Stimulated activated CD8-positive, alpha-beta memory T cell treated with anti-CD3 and anti-CD28 coated beads, Interleukin-7, amount 100 ng/mL, for 48 hours (primary cell): ENCODE data around the gene ARL6IP4.
"Not testable (repeated sequence)": the region's sequence is repeated elsewhere in the genome, so short reads cannot be mapped to it uniquely, and the experiment has no call there.

ENCODE experiments used
- DNase-seq, 2 donors: peaks; one replicate each; pipeline ENCODE4 v3.0.0-alpha.2; 2020; ENCODE audit warnings: low read depth in 1 of 2; ENCODE audit errors: extremely low read depth in 1 of 2

ARL6IP4 gene

GRCh38 chr12:123005081-123005626 lies 24.7 kb downstream of the ARL6IP4 start:
- no peak for DNase-seq

- DNase-seq = no peak
These were observed 26.5 kb downstream of the ARL6IP4 start for GRCh38 chr12:123006977-123007376.

- DNase-seq = no peak
These were observed 29.6 kb downstream of the ARL6IP4 start for GRCh38 chr12:123010110-123010509.

- DNase-seq = no peak
These were observed 30.2 kb downstream of the ARL6IP4 start for GRCh38 chr12:123010681-123011080.

GRCh38 chr12:123011701-123012100 lies 31.2 kb downstream of the ARL6IP4 start:
- DNase-seq = no peak

GRCh38 chr12:123013185-123014095 lies 33.0 kb downstream of the ARL6IP4 start:
- DNase-seq = no peak

GRCh38 chr12:123014473-123014872 lies 34.0 kb downstream of the ARL6IP4 start:
- not testable (repeated sequence) for DNase-seq

GRCh38 chr12:123017753-123018152 lies 37.3 kb downstream of the ARL6IP4 start:
- DNase-seq = no peak

- no peak for DNase-seq
These were observed 39.3 kb downstream of the ARL6IP4 start for GRCh38 chr12:123019841-123020138.

GRCh38 chr12:123021688-123022604 lies 41.5 kb downstream of the ARL6IP4 start:
- DNase-seq = no peak

GRCh38 chr12:123022846-123023245 lies 42.4 kb downstream of the ARL6IP4 start:
- DNase-seq = no peak

GRCh38 chr12:123024819-123025391 lies 44.4 kb downstream of the ARL6IP4 start:
- DNase-seq = peak in 1 of 2 donors; percentile 5

GRCh38 chr12:123026094-123026853 lies 45.8 kb downstream of the ARL6IP4 start:
- DNase-seq = no peak

GRCh38 chr12:123027726-123028445 lies 47.4 kb downstream of the ARL6IP4 start:
- DNase-seq = no peak

GRCh38 chr12:123028475-123028874 lies 48.0 kb downstream of the ARL6IP4 start:
- no peak for DNase-seq

- no peak for DNase-seq
These were observed 49.1 kb downstream of the ARL6IP4 start for GRCh38 chr12:123029550-123029949.

GRCh38 chr12:123030686-123031085 lies 50.2 kb downstream of the ARL6IP4 start:
- no peak for DNase-seq

GRCh38 chr12:123031171-123031845 lies 50.8 kb downstream of the ARL6IP4 start:
- no peak for DNase-seq
